B cell (primary cell): ENCODE results near the gene DAPK3.

Experiments
- CTCF ChIP-seq: fragments of 200-600 bp; IDR thresholded peaks from one replicate; pipeline ENCODE4 v1.8.0; 2022; ENCODE audit warnings: antibody characterized with exemption, mild to moderate bottlenecking
- EZH2 ChIP-seq: IDR thresholded peaks from 2 replicates; pipeline ENCODE4 v1.6.1; 2012; ENCODE audit warnings: borderline replicate concordance, low read depth, mild to moderate bottlenecking, moderate library complexity, low read length; ENCODE audit not compliant: insufficient read depth, poor library complexity, severe bottlenecking

DNA sequence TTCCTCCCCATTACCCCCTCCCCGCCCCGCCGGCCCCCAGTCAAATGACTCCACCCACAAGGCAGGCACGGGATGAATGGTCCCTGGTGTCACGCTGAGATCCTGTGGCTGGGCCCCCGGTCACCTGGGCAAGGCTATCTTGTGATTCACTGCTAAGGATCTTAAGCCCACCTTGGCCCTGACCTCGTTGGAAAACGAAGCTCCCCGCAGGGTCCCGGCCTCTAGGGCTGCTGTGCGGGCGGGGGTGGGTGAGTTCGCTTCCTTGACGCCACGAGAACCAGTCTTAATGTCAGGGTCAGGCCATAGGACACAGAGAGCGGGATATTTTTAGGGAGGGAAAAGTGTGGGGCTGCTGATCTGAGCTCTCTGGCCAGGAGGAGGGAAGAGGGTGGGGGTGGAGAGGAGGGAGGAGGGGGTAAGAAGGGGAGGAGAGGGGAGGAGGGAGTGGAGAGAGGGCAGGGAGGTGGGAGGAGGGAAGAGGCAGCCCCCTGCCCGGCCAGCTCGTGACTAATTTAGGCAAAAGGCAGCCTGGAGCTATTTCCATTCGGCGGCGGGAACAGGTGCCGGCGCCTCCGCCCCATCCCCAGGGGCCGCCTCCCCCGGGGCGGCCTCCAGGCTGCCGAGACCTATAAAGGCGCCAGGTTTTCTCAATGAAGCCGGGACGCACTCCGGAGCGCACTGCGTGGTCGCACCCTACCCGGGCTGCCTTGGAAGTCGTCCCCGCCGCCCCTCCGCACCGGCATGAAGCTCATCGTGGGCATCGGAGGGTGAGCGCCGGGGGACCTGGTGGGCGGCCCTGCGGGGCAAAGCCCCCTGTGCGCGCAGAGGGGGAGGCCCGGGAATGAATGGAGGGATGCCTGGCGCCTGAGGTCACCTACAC is 37.7 kb downstream of the DAPK3 start, which contains the start of gene NMRK2:
- TF ChIP-seq EZH2 (no peak), CTCF (no peak)
